GM15510 (cell line): ENCODE data around the gene CCNT2.
A peak's percentile ranks its signal among the peaks of the same experiment; 100 is the strongest.

ENCODE experiments used
- POLR2A ChIP-seq: IDR thresholded peaks from 3 replicates; pipeline ENCODE4 v1.6.1; 2011; ENCODE audit warnings: borderline replicate concordance; ENCODE audit not compliant: insufficient read length; ENCODE audit errors: extremely low read depth

CCNT2 gene

GRCh38 chr2:134918526-134919340 lies at the start of gene CCNT2:
CCNT2 (plus strand) TSS chr2:134918822; CDS start chr2:134918855, 33 bp downstream.
- TF ChIP-seq POLR2A = peak; percentile 59

- TF ChIP-seq POLR2A = no peak
Measured at GRCh38 chr2:134869946-134870736, 48.5 kb upstream of the CCNT2 start.

- no peak for TF ChIP-seq POLR2A
Measured at GRCh38 chr2:134873152-134873551, 45.5 kb upstream of the CCNT2 start.

- TF ChIP-seq POLR2A = no peak
Measured at GRCh38 chr2:134875309-134875708, 43.3 kb upstream of the CCNT2 start.

- no peak for TF ChIP-seq POLR2A
Measured at GRCh38 chr2:134882773-134883172, 35.8 kb upstream of the CCNT2 start.

- no peak for TF ChIP-seq POLR2A
Measured at GRCh38 chr2:134883552-134884293, 34.9 kb upstream of the CCNT2 start.

- no peak for TF ChIP-seq POLR2A
Measured at GRCh38 chr2:134884435-134884834, 34.2 kb upstream of the CCNT2 start.

GRCh38 chr2:134892282-134893035 lies 26.2 kb upstream of the CCNT2 start:
- TF ChIP-seq POLR2A = no peak

- no peak for TF ChIP-seq POLR2A
Measured at GRCh38 chr2:134897932-134898331, 20.7 kb upstream of the CCNT2 start.

GRCh38 chr2:134899204-134899603 lies 19.4 kb upstream of the CCNT2 start:
- no peak for TF ChIP-seq POLR2A

- no peak for TF ChIP-seq POLR2A
Measured at GRCh38 chr2:134900151-134900550, 18.5 kb upstream of the CCNT2 start.

- TF ChIP-seq POLR2A = no peak
Measured at GRCh38 chr2:134905168-134905567, 13.5 kb upstream of the CCNT2 start.

GRCh38 chr2:134906726-134907125 lies 11.9 kb upstream of the CCNT2 start:
- no peak for TF ChIP-seq POLR2A

GRCh38 chr2:134910763-134911399 lies 7.7 kb upstream of the CCNT2 start:
- no peak for TF ChIP-seq POLR2A

GRCh38 chr2:134911400-134911785 lies 7.2 kb upstream of the CCNT2 start:
- TF ChIP-seq POLR2A = no peak

GRCh38 chr2:134912361-134912760 lies 6.3 kb upstream of the CCNT2 start:
- no peak for TF ChIP-seq POLR2A
